NCI-H2081 treated with DMSO at 0.1 percent for 48 hours (cell line): ENCODE results near the gene PDE6B.
"Not testable (repeated sequence)": the region's sequence is repeated elsewhere in the genome, so short reads cannot be mapped to it uniquely, and the experiment has no call there.

Source experiments
- DNase-seq: peaks from one replicate; lab custom pipeline; 2025; lab: John Stamatoyannopoulos, UW

The PDE6B gene

DNA sequence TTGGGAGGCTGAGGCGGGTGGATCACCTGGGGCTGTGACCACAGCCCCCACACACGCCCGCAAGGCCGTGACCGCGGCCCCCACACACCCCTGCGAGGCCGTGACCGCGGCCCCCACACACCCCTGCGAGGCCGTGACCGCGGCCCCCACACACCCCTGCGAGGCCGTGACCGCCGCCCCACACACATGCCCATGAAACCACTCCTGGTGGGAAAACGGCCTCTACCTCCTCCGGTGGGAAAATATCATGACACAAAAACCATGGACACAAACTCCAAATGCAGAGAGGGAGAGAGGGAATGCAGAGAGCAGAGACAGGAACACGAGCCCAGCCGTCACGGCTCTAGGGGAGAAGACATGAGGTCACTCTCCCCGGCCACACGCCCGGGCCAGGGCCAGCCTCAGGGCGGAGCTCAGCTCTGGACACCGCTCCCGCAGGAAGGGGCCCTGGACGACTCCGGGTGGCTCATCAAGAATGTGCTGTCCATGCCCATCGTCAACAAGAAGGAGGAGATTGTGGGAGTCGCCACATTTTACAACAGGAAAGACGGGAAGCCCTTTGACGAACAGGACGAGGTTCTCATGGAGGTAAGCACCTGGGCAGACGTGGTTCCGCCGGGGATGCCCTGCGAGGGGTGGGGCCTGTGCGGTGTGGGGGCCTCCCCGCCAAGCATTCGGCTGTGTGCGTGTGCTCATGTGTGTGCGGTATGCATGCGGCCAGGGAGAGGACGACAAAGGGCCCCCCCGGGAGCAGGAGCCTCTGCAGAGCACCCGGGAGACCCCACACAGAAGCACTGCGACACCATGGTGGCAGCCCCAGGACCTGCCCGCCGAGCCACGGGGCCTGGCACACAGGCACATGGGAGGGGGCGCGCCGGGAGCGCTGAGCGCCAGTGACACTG, 31.3 kb downstream of the PDE6B start:
- no peak for DNase-seq

DNA sequence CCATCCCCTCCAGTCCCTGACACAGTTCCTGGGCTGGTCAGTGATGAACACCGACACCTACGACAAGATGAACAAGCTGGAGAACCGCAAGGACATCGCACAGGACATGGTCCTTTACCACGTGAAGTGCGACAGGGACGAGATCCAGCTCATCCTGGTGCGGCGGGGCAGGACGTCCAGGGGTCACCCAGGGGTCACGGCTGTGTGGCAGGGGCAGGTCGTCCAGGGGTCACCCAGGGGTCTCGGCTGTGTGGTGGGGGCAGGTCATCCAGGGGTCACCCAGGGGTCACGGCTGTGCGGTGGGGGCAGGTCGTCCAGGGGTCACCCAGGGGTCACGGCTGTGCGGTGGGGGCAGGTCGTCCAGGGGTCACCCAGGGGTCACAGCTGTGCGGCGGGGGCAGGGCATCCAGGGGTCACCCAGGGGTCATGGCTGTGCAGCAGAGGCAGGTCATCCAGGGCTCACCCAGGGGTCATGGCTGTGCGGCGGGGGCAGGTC, 32.0 kb downstream of the PDE6B start:
- no peak for DNase-seq

DNA sequence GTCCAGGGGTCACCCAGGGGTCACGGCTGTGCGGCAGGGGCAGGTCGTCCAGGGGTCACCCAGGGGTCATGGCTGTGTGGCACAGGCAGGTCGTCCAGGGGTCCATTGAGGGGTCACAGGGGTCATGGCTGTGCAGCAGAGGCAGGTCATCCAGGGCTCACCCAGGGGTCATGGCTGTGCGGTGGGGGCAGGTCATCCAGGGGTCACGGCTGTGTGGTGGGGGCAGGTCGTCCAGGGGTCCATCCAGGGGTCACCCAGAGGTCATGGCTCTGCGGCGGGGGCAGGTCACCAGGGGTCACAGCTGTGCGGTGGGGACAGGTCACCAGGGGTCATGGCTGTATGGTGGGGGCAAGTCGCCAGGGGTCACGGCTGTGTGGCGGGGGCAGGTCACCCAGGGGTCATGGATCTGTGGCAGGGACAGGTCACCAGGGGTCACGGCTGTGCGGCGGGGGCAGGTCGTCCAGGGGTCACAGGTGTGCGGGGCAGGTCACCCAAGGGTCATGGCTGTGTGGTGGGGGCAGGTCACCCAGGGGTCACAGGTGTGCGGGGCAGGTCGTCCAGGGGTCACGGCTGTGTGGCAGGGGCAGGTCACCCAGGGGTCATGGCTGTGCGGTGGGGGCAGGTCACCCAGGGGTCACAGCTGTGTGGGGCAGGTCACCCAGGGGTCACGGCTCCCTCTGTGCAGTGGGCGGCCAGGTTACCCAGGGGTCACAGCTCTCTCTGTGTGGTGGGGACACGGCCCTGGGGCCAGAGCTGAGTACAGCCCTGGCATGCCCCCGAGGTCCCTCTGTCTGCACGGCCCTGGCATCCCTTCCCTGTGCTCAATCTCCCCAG, 32.7 kb downstream of the PDE6B start:
- DNase-seq = no peak

DNA sequence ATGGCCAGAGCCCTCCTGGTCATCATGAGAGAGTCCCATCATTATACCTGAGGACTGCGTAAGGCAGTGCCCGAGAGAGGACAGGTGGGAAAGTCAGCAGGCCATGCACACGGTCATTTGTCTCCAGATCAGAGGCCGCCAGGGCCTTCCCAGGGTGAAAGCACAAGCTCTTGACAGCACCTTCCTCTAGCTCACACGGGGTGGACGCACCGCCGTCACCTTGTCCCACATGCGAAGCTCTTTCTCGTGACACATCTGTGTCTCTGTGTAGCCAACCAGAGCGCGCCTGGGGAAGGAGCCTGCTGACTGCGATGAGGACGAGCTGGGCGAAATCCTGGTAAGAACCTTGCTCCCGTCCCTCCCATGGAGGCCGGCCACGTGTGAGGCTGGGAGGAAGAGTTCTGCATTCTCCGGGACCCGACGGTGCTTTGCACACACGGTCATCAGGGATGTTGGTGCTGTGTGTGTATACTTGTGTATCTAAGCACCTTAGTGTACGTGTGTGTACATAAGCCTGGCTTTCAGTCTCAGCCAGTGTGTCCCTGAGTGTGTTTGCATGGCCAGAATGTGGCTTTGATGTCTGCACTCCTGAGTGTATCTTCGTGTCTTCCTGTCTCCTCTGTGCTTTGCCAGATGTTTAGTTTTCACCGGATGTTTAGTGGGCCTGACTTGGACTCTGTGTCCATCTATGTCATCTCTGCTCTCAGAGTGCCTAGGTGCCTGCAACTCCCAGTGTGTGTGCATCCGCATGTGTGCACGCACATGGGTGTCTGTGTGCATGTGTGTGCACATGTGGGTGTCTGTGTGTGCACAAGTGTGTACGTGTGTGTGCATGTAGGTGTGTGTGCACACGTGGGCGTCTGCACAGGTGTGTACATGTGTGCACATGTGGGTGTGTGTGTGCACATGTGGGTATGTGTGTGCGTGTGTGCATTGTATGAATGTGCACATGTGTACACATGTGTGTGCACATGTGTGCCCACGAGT, 33.6 kb downstream of the PDE6B start:
- no peak for DNase-seq

DNA sequence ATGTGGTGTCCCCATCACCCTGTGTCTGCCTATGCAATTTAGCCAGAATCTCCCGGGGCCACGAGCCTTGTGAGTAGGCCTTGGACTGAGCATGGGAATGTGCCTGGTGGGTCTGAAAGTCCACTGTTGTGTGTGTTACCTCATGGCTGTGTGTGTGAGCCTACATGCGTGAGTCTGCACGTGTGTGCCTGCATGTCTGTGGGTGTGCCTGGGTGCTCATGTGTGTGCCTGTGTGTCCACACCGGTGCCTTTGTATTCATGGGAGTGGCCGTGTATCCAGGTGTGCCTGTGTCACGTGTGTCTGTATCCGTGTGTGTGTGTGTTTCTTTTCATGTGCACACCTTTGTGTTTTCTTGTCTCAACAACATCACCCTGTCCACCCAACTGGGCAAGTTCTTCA, 34.5 kb downstream of the PDE6B start:
- no peak for DNase-seq

DNA sequence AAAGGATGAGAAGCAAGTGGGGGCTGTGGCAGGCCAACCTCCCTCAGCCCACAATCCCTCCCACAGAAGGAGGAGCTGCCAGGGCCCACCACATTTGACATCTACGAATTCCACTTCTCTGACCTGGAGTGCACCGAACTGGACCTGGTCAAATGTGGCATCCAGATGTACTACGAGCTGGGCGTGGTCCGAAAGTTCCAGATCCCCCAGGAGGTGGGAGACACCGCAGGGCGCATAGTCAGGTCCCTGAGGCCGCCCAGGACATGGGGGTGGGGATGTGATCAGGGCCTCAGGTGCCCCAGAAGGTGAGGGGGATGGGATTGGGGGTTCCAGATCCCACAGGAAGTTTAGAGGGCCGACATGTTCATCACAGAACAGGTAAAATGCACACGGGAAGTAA, 35.0 kb downstream of the PDE6B start:
- DNase-seq = no peak

DNA sequence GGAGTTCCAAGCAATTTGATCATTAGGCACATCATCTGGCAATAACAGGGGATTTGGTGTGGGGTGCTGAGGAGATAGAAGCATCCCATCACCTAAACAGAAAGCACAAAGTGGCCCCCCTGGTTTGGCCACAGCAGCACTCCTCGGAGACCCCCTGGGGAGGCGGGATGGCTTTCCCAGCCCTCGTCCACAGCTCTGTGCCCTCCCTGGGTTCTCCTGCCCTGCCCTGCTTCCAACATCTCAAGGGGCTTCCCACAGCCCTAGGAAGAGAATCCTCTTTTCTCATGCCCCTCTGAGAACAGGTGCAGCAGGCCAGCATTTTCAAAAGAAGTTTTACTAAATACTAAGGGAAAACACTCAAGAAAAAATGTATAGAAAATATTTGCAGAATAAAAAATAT, 35.9 kb downstream of the PDE6B start:
- DNase-seq = no peak

DNA sequence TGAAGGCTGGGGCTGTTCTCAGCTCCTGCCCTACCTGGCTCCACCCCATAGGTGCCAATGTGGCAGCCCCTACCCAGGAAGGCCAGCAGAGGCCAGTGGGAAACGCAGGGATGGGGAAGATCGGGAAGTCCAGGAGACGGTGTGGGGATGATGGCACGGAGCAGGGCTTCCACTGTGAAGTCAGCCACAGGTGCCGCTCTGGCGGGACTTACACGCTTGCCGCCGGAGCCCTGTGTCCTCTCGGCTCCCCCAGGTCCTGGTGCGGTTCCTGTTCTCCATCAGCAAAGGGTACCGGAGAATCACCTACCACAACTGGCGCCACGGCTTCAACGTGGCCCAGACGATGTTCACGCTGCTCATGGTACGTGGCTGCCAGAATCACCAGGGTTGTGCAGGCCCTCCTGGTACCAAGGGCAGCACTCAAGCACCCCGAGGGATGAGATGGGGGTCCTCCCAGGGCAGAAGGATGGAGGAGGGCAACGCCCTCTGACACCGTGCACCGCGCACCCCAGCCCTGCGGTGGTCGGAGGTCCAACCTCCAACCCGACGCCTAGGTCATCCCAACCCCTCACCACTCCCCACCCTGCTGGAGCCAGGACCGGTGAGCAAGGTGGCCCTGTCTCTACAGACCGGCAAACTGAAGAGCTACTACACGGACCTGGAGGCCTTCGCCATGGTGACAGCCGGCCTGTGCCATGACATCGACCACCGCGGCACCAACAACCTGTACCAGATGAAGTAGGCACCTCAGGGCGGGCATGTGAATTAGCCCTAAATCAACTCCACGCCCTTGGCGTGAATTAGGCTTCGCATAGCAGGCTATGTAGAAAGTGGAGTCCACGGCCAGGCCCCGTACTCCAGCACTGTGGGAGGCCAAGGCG, 36.7 kb downstream of the PDE6B start:
- DNase-seq = no peak

DNA sequence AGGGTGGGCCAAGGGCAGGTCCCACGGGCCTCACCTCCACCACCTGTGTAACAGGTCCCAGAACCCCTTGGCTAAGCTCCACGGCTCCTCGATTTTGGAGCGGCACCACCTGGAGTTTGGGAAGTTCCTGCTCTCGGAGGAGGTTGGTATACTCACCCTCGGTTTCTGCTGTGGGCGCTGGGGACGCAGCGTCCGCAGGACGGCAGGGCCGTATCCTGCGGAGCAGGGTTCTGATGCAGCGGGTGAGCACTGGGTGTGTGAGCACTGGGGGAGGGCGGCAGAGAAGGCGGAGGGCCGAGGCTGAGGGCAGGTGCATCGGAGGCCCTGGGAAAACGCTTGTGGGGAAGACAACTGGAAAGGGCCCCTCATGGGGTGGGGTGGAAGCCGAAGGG, 37.7 kb downstream of the PDE6B start:
- no peak for DNase-seq

DNA sequence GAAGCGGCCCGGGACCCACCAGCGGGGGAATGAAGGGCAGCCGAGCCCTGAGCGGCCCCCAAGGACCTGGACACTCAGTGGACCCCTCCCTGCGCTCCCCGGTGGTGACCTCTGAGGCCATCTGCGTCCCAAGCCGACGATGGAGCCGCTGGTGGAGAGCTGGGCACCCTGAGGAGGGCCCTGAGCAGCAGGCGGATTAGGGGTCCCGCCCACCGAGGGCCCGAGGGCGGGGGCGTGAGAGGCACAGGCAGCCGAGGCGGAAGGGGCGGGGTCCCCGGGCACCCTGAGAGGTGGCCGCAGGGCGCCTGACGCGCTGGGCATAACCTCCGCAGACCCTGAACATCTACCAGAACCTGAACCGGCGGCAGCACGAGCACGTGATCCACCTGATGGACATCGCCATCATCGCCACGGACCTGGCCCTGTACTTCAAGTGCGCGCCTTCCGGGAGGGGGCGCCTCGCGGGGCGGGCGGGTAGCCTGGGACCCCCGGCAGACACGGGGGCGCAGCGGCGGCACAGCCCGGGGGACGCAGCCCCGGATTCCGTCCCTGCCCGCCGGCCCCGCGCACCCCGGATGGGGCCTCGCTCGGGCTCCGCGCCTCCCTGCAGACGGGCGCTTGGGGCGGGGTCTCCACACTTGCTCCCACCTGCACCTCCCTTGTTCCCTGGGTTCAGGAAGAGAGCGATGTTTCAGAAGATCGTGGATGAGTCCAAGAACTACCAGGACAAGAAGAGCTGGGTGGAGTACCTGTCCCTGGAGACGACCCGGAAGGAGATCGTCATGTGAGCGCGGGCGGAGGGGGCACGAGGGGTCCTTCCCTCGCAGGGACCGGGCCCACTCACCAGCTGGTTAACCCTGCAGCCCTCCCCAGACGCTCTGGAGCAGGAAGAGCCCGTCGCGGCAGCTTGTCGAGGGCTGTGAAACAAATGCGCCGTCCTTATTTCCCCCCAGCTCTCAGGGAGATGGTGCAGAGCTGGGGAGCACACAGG, 38.4 kb downstream of the PDE6B start:
- DNase-seq = no peak

DNA sequence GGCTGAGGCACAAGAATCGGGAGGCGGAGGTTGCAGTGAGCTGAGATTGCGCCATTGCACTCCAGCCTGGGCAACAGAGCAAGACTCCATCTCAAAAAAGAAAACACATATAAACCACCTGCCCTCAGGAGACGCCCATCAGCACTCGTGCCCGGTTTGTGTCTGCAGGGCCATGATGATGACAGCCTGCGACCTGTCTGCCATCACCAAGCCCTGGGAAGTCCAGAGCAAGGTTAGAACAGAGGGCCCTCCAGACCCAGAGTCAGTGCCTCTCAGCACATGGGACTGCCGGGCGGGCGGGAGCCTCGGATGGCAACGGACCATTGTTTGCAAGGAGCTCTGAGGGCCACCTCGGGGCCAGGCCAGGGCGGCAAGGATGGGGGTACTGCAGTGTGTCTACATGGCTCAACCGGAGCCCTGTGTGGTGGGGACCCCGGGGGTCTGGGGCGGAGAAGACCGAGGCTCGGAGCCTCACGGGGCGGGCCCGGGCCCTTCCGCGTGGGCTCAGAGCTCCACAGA, 39.4 kb downstream of the PDE6B start:
- DNase-seq = no peak

DNA sequence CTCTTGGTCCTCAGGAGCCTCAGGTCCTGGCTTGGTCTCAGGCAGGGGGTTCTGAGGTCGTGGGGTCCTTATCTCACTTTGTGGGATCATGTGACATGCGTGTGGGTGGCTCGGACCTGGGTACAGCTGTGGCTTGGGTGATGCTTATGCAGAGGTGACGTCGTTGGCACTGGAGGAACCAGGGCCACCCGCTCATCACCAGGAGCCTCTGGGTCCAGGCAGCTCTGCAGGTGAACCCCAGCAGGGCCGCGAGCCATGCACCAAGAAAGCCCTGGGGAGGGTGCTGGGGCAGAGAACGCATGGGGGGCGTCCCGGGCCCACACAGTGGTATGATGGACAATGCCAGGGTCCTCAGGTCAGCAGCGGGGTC, 40.0 kb downstream of the PDE6B start:
- DNase-seq = no peak

DNA sequence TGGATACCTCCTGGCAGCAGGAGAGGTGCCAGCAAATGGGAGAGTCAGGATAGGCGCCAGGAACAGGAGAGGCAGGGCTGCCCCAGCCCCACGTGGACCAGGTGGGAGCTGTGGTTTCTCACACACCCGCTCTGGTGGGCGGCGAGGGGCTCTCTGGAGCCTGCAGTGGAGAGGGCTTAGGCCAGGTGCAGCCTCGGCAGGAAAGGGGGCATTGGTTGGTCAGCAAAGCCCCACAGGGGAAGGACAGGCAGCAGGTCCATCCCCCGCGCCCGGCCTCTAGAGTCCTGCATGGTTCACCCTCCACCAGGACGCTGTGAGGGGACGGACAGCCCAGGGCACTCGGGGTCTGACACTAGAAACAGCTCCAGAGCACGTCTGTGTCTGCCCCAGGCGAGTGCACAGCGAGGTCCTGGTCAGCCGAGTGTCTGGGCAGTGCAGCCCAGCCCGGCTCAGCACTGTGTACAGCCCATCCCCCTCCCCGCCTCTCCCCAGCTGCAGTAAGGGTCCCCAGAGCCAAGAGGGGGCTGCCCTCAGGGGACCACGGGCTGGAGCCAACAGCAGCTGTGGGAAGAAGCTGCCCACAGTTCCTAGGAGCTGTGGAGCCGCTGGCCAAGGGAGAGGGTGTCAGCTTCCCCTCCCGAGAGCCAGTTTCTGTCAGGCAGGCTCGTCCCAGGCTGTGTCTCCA, 40.5 kb downstream of the PDE6B start:
- no peak for DNase-seq

DNA sequence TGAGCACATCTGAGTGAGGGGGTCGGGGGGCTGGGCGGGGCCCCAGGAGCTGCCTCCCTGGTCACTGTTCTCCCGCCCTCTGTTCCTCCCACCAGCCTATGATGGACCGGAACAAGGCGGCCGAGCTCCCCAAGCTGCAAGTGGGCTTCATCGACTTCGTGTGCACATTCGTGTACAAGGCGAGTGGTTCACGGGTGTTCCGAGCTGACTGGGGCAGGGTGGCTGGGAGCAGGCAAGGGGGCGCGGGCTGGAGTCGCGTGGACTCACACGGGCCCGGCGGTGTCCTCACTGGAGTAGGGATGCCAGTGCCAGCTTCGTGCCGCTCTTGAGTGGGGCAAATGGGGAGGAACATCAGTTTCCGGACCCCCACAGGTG, 41.0 kb downstream of the PDE6B start:
- DNase-seq = no peak

DNA sequence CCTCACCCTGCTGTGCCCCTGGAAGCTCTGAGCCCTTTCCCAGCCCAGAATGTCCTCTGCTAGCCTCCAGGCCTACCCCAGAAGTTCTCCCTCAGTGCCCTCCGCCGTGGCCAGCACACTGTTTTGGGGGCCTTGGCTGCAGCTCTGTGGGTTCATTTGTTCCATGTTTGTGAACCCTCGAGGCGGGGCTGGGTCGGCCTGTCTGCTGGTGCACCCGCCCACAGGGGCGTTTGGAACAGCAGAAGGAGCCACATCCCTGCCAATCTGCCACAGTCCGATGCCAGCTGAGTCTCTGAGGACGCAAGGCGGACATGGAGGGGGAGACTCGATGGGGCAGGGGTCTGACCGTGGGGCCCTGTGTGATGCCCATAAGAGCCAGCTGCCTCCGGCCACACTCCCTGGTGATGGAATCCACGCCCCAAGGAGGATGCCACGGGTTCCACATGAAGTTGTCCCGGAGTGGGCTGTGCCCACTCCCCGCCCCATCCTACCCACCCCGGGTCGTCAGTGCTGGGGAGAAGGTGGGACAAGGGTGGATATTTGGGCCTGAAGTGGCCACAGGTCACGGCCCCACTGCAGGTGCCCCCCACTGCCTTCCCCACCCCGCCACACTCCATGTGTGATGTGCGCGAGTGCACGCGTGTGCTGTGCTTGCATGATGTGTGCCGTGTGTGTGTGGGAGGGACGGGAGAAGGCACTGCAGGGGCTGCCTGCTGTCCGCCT, 41.6 kb downstream of the PDE6B start:
- DNase-seq = no peak

DNA sequence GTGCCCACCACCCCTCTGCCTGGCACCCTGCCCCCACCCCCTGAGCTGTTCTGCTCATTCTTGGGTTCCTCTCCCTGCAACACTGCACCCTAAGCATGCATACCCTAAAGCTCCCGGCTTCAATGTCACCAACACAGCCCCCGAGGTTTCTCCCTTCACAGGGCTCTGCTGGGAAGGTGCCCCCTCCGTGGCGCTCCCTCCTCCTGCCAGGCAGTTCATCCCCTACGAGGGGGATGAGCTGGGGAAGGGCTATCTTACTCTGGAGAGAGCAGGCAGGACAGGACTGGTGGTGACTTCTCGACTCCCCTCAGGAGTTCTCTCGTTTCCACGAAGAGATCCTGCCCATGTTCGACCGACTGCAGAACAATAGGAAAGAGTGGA, 42.2 kb downstream of the PDE6B start:
- DNase-seq = no peak

DNA sequence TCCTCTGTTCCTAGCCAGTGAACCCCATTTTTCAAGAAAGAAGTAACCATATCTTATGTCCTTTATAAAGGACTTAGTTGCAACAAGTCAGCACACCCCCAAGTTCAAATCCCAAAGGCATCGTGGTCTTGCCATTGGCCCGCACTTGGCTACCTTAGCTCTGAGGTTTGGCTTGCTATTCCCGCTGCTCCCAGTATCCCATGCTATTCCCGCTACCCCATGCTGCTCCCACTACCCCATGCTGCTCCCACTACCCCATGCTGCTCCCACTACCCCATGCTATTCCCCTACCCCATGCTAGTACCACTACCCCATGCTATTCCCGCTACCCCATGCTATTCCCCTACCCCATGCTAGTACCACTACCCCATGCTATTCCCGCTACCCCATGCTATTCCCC, 42.8 kb downstream of the PDE6B start:
- DNase-seq = not testable (repeated sequence)
